Ishikawa (cell line): ENCODE data around the gene RPTOR.

ENCODE experiments used
- CEBPB ChIP-seq: IDR thresholded peaks from 2 replicates; pipeline ENCODE4 v1.6.1; 2012
- RAD21 ChIP-seq: IDR thresholded peaks from 2 replicates; pipeline ENCODE4 v1.6.1; 2012; ENCODE audit warnings: low read depth
- YY1 ChIP-seq: IDR thresholded peaks from 2 replicates; pipeline ENCODE4 v1.6.1; 2012; ENCODE audit warnings: low read depth
- ZBTB7A ChIP-seq: IDR thresholded peaks from 2 replicates; pipeline ENCODE4 v1.6.1; 2012; ENCODE audit warnings: low read depth

- TF ChIP-seq YY1 (no peak), RAD21 (no peak), CEBPB (no peak), ZBTB7A (no peak)
These were observed 379.6 kb downstream of the RPTOR start for GRCh38 chr17:80924111-80924806.
